ENCODE results near the gene MSX2.

MSX2 gene

DNA sequence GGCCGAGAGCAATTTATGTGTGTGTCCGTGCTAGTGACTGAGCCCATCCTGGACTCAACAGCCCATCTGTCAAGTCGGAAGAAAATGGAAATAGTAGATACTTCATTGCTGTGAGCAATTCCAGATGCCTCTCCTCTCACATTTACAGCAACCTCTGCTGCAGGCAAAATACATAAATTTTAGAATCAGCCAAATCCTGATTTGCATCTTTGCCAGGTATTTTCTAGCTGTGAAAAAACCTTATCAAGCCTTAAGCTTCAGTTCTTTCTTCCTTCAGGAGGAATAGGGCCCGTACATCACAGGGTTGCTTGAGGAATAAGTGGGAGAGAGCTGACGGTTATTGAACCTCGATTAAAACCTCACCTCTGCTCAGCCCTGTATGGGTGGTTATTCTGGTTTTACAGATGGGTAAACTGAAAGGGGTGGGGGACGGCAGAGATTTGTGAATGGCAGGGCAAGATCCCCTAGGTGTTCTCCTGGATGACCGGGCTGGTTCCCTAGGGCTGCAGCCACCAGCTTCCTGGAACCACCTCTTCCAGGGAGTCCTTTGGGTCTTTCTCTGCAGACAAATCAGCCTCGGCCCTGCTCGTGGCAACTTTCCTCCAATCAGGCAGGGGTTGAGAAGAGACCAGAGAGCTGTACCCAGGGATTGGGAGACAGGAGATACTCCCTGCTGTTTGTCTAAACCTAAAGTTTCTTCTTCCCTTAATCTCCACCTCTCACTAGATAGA is 5.3 kb upstream of the MSX2 start:
- TF ChIP-seq, protein P1, sequence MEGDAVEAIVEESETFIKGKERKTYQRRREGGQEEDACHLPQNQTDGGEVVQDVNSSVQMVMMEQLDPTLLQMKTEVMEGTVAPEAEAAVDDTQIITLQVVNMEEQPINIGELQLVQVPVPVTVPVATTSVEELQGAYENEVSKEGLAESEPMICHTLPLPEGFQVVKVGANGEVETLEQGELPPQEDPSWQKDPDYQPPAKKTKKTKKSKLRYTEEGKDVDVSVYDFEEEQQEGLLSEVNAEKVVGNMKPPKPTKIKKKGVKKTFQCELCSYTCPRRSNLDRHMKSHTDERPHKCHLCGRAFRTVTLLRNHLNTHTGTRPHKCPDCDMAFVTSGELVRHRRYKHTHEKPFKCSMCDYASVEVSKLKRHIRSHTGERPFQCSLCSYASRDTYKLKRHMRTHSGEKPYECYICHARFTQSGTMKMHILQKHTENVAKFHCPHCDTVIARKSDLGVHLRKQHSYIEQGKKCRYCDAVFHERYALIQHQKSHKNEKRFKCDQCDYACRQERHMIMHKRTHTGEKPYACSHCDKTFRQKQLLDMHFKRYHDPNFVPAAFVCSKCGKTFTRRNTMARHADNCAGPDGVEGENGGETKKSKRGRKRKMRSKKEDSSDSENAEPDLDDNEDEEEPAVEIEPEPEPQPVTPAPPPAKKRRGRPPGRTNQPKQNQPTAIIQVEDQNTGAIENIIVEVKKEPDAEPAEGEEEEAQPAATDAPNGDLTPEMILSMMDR (IDR thresholded peaks at IDR 0.05), result no peak
- Histone ChIP-seq H3K9me3 (no peaks in the 10 kb centered on the region), H3K27me3 (peaks cover 0 to 55% of the 10 kb centered on the region in 2 donors), H3K4me1 (peaks cover 0 to 22% (median 8%) of the 10 kb centered on the region in 4 donors), H3K27ac (no peak overlapping the region), H3K36me3 (no peaks in the 10 kb centered on the region), H3K4me3 (no peak overlapping the region)
- intact Hi-C loops (cut with DNase I; ENCODE audit: low total_unique reads), result no loop called here
- no peak for DNase-seq

DNA sequence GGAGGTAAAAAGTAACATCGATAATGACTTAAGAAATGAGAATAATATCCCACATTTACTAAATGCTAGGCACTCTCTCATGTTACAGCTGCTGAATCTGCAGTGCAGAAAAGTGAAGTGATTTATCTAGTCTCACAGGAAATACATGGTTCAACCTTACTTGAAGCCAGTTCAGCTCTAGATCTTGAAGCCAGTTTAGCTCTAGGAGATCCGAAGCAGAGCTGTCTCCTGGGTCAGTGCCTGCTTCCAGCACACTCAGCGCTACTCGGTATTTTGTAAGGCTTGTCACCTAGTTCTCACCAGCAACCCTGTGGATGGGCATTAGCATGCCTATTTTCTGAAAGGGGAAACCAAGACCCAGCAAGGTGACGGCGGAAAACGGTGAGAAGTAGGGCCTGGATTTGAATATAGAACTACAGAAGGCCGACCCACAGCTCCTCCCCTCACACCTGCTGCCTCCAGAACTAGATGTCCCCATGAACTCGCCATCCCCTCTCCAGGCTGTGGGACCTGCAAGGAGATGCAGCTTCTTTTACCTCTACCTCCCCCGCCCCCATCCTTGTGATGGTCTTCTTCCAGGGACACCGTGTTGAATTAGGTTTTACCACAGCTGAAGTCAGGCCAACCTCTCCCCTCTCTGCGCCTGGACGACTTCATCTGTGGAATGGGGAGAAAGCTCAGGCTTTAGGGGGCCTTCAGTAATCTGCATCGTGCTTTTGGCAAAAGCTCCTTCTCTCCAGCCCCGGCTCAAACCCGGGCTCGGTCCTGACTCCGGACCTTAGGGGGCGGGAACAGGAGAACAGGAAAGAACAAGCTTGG is 4.4 kb upstream of the MSX2 start:
- TF ChIP-seq, protein P1 (IDR thresholded peaks at IDR 0.05), result no peak
- Histone ChIP-seq H3K9me3 (no peaks in the 10 kb centered on the region), H3K4me1 (peaks cover 0 to 22% (median 8%) of the 10 kb centered on the region in 4 donors), H3K27ac (no peak overlapping the region), H3K4me3 (no peak overlapping the region), H3K27me3 (peaks cover 0 to 52% of the 10 kb centered on the region in 2 donors), H3K36me3 (no peaks in the 10 kb centered on the region)
- DNase-seq, result no peak
- intact Hi-C loops (cut with DNase I; ENCODE audit: low total_unique reads), result loop anchor here (10.0 kb wide), 1 partner anchor 175 kb away; no protein-coding TSS in a partner anchor

DNA sequence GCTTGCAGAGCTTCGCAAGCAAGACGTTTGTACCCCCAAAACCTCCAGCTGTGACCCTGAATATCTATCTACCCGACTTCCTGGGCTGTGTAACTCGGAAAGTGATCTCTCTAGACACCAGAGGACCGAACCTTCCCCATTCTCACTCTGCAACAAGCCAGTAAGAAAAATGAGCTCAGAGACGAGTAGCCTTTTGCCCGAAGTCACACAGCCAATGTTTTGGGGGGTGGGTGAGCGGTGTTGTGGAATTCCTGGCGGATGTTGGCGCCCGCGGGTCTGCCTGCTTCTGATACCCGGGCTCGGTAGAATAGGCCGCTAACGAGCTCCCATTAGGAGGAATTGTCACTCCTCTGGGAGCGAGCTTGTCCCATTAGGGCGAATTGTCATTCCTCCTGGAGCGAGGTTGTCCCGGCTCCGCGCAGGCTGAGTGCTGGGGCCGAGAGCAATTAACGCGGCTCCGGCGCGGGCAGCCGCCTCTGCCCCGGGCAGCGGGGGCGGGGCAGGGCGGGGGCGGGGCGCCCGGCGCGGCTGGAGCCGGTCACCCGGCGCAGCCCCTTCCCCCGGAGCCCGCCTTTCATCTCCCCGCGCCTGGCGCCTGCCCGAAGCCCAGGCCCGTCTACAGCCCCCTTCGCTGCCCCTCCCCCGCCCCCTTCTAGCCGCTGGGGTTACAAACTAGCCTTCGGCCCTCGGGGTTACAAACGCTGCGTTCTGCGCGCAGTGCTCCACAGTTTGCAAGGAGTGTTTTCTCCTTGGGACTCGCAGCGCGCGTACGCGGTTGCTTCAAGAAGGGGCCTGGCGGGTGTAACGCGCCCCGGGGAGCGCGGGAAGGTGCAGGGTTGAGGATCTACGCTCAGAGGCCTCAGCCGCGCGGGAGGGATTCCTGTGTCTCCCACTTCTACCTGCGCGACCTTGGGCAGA is 3.5 kb upstream of the MSX2 start:
- TF ChIP-seq, protein P1 (IDR thresholded peaks at IDR 0.05), result no peak
- H3K27me3 ChIP-seq, result peaks cover 0 to 48% of the 10 kb centered on the region in 2 donors
- H3K36me3 ChIP-seq, result no peaks in the 10 kb centered on the region
- no peak for DNase-seq
- no peak overlapping the region for H3K27ac ChIP-seq
- peaks cover 0 to 28% (median 16%) of the 10 kb centered on the region in 4 donors for H3K4me1 ChIP-seq
- no peaks in the 10 kb centered on the region for H3K9me3 ChIP-seq
- intact Hi-C loops (cut with DNase I; ENCODE audit: low total_unique reads), result loop anchor here (10.0 kb wide), 1 partner anchor 176 kb away; no protein-coding TSS in a partner anchor
- peak overlapping the region; percentile 27 to 32 for H3K4me3 ChIP-seq

DNA sequence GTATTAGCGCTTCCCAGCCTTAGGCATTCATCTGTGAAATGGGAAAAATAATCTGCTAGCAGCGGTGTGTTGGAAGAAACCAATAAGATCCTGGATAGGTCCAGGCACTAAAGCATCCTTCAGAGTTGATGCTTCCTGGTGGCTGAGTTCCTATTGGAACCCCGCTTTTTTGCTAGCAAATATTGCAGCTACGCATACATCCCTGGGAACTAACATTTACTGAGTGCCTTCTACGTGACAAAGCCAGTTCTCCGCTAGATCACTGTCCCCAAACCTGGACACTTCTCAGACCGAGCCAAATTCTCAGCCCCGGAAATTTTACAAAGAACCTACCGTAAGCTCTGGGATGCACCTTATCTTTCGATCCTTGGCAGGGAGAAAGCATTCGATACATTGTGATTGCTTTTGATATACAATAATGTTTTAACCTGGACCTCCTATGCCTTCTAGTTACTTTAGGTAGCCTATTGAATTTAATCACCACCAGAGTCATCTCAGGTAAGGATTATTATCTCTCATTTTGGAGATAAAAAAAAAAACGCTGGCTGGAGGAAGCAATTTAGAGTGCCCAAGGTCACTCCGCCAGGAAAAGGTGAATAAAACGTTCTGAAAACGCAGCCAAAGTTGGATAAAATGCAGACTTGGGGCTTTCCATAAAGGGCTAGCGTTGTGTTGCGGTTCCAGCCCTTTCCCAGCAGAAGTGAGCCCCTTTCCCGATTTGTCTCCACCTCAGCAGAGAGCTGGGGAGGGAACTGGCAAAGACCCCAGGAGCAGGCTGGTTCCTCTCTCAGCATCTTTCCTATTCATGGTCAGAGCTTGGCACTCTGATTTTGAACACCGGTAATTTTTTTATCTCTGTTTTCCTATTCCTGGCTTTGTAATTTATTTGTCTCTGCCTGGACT is 2.6 kb upstream of the MSX2 start:
- TF ChIP-seq, protein P1 (IDR thresholded peaks at IDR 0.05), result no peak
- no peak for DNase-seq
- peak overlapping the region; percentile 27 to 32 for H3K4me3 ChIP-seq
- no peaks in the 10 kb centered on the region for H3K36me3 ChIP-seq
- intact Hi-C loops (cut with DNase I; ENCODE audit: low total_unique reads), result loop anchor here (10.0 kb wide), 1 partner anchor 177 kb away; no protein-coding TSS in a partner anchor
- no peaks in the 10 kb centered on the region for H3K9me3 ChIP-seq
- H3K27ac ChIP-seq, result no peak overlapping the region
- peaks cover 0 to 48% of the 10 kb centered on the region in 2 donors for H3K27me3 ChIP-seq
- peaks cover 0 to 34% (median 20%) of the 10 kb centered on the region in 4 donors for H3K4me1 ChIP-seq
